Posterior vena cava (tissue), 2 donors: ENCODE results near the gene ASZ1. TPM values are rescaled to one million over a fixed set of nuclear protein-coding genes. Genes with fewer than 3 reads are reported as not detected.

Source experiments
- total RNA-seq, 2 donors: library from RNA; stranded (reverse); fragmentation: NEBNext Ultra II Directional; extraction: Animal tissue kit (Norgen Biotek cat#: 25700); gene quantifications; one replicate each; pipeline ENCODE4 v1.2.1, GENCODE V29; 2021
- donor health status: DM: yes; HTN: yes; CAD: no.
- donor health status: DM: yes; HTN: yes; CAD: no.

ASZ1 gene
- total RNA-seq, 2 donors from 2014 or later, result not detected

Other genes starting within 250 kb of the ASZ1 start
- gene WNT2, start 104.4 kb downstream of the ASZ1 start, total RNA-seq, result 1 to 10 TPM in 1 of 2 donors, under 1 TPM in 1; 1.00 to 4.7 TPM
- under 1 TPM in 1 of 2 donors, not detected in 1; 0.10 TPM for gene CFTR, start 52.5 kb upstream of the ASZ1 start, total RNA-seq